ENCODE measurements around the gene ZNF277.
"Not testable (repeated sequence)": the region's sequence is repeated elsewhere in the genome, so short reads cannot be mapped to it uniquely, and the experiment has no call there.

Gene ZNF277

GRCh38 chr7:112293416-112293815 lies 86.9 kb downstream of the ZNF277 start:
- DNase-seq (ENCODE audit: low read depth in 3 of 3) = no peak

- no peak for DNase-seq (ENCODE audit: low read depth in 3 of 3)
Measured at GRCh38 chr7:112296432-112296831, 89.9 kb downstream of the ZNF277 start.

GRCh38 chr7:112297681-112298080 lies 91.2 kb downstream of the ZNF277 start:
- DNase-seq (ENCODE audit: low read depth in 3 of 3) = no peak

DNA sequence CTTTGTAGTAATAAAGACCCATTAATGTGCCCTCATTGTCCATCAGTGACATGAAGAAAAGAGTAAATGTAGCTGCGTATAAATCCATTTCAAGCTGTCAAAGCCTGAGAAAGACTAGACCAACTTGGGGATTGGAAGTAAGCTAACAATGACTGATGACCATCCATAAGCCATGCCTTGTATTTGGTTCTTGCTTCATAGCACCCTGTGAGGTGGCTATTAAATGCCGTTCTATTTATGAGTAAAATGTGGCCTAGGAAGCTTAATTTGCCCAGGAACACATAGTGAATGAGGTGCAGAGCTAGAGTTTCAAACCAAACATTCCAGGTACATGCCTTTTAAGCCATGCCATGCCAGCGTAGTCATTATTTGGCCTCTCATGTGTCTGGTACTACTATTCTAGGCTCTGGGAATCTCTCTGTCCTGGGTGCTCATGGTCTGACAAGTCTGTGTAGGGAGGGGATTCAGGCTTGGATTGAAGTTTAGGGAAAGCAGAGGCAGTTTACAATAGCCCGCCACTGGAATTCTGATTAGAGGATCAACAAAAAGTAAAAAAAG lies 92.1 kb downstream of the ZNF277 start:
- DNase-seq (ENCODE audit: low read depth in 3 of 3) = no peak

GRCh38 chr7:112300072-112300471 lies 93.6 kb downstream of the ZNF277 start:
- no peak for DNase-seq (ENCODE audit: low read depth in 3 of 3)

DNA sequence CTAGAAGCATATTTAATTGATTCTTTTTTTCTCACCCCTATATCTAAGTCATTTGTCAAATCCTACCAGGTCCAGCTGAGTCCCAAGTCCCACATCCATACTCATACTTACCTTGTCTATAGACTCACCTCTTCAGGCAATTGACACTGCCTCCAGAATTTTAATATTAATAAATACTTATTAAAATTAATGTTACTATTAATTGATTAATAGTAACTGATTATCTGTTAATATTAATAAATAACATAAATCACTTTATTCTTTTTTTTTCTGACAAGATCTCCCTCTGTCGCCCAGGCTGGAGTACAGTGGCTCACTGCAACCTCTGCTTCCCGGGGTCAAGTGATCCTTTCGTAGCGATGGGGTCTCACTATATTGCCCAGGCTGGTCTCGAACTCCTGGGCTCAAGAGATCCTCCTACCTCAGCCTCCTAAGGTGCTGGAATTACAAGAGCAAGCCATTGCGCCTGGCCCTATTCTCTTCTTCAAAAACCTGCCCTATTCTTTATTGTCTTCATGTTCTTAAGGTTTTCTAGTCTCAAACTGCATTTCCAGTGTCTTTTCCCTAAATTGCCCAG lies 94.4 kb downstream of the ZNF277 start:
- no peak for DNase-seq (ENCODE audit: low read depth in 3 of 3)

GRCh38 chr7:112302566-112302965 lies 96.1 kb downstream of the ZNF277 start:
- DNase-seq (ENCODE audit: low read depth in 3 of 3) = no peak

- DNase-seq (ENCODE audit: low read depth in 3 of 3) = no peak
Measured at GRCh38 chr7:112306903-112307302, 100.4 kb downstream of the ZNF277 start.

DNA sequence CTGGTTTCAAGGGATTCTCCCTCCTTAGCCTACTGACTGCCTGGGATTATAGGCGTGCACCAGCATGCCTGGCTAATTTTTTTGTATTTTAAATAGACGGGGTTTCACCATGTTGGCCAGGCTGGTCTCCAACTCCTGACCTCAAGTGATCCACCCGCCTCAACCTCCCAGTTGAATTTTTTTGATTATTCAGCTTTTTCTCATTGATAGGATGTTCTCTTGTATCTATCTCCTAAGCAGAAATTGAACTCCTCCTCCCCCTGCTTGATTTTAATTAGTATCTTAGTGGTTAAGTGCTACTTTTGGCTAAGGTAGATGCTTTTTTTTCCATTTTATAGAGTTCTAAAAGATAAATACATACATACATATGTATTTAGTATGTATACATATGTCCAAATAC lies 101.0 kb downstream of the ZNF277 start:
- DNase-seq (ENCODE audit: low read depth in 3 of 3) = no peak

DNA sequence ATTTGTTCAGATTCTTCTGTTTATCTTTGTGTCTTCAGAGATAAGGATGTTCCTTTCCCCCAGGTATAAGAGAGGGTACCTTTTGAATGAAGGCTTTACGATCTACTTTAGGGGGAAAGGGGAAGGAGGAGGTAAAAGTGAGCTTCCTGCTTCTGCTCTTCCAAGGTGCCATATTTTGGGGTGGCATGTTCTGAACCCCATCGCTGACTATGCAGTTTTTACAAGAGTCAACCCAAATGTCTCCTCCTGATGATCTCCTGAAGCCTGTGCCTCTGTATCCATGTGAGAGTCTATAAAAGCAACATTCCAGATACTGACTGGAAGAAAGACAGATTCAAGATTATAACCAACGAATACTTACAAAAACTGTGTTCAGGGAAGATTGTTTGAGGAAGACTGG lies 102.5 kb downstream of the ZNF277 start:
- no peak for DNase-seq (ENCODE audit: low read depth in 3 of 3)

DNA sequence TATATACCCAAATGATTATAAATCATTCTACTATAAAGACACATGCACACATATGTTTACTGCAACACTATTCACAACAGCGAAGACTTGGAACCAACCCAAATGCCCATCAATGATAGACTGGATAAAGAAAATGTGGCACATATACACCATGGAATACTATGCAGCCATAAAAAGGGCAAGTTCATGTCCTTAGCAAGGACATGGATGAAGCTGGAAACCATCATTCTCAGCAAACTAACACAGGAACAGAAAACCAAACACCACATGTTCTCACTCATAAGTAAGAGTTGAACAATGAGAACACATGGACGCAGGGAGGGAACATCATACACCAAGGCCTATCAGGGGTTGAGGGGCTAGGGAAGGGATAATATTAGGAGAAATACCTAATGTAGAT lies 110.3 kb downstream of the ZNF277 start:
- DNase-seq (ENCODE audit: low read depth in 3 of 3) = not testable (repeated sequence)

DNA sequence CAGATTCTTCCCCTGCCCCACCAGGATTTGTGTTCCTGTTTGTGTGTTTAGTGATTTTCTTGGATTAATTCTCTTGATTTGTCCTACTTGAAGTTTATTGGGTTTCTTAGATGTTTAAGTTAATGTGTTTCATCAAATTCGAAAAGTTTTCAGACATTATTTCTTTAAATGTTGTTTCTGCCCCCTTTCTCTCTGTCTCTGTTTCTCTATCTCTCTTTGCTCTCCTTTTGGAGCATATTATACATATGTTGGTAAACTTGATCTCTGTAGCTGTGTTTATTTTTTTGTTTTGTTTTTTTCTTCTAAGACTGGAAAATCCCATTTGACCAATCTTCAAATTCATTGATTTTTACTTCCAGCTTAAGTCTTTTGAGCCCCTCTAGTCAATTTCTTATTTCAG lies 115.6 kb downstream of the ZNF277 start:
- no peak for DNase-seq (ENCODE audit: low read depth in 3 of 3)

- no peak for DNase-seq (ENCODE audit: low read depth in 3 of 3)
Measured at GRCh38 chr7:112327566-112327965, 121.1 kb downstream of the ZNF277 start.

GRCh38 chr7:112331492-112331891 lies 125.0 kb downstream of the ZNF277 start:
- DNase-seq (ENCODE audit: low read depth in 3 of 3) = no peak

- no peak for DNase-seq (ENCODE audit: low read depth in 3 of 3)
Measured at GRCh38 chr7:112334366-112334765, 127.9 kb downstream of the ZNF277 start.

DNA sequence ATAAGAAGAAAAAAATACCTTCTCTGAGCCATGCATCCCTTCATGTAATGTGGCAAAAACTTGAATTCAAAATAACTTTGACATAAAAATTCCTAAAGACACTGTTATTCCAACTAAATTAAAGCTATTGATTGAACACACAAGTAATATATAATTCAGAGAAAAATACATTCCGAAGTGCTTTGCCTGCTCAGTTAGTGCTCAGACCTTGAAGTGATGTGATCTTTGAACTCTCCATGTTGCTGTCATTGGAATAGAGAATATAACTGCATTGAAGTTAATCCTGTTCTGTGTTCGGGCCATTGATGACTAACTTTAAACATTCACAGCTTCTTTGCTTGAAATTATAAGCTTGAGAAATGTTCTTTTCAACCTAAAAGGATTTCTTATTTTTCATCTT lies 129.8 kb downstream of the ZNF277 start:
- DNase-seq (ENCODE audit: low read depth in 3 of 3) = no peak

GRCh38 chr7:112336936-112337576 lies 130.6 kb downstream of the ZNF277 start:
- no peak for DNase-seq (ENCODE audit: low read depth in 3 of 3)

- no peak for DNase-seq (ENCODE audit: low read depth in 3 of 3)
Measured at GRCh38 chr7:112337892-112338291, 131.4 kb downstream of the ZNF277 start.

DNA sequence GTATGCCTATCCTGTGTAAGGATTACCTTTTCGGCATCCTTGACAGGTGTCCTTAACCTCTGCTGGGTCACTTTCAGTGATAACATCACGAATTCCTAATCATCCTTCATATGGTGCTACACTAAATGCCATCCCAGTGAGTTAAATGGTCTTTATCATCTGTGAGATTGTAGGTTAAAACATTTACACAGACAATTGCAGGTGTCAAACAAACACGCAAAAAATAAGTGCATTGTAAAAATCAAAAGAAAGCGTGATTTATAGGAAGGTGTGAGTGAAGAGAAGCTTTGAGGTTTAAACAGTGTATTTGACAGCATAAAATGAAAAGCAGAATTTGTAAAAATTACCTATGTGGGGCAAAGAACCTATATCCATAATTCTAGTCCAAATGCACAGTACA lies 132.3 kb downstream of the ZNF277 start:
- DNase-seq (ENCODE audit: low read depth in 3 of 3) = no peak

- no peak for DNase-seq (ENCODE audit: low read depth in 3 of 3)
Measured at GRCh38 chr7:112341464-112341863, 135.0 kb downstream of the ZNF277 start.

GRCh38 chr7:112346381-112347060 lies 140.0 kb downstream of the ZNF277 start:
- DNase-seq (ENCODE audit: low read depth in 3 of 3) = no peak

GRCh38 chr7:112347088-112347487 lies 140.6 kb downstream of the ZNF277 start:
- no peak for DNase-seq (ENCODE audit: low read depth in 3 of 3)

DNA sequence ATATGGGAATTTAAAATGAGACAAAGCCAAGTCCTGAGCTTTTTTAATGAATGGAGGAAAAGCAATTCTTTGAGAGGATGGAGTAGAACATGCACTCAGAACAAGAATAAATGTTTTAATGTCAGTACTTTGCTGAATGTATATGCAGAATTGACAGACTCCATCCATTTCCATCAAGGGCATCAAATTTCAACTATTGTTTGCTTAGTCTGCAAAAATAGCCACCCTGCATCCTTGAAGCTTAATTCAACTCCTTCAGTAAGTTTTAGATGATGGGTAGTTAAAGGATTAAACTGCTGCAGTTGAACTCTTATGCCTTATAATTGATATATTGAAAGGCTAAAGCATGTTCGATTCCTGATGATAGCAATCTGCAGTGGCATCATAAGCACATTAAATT lies 144.1 kb downstream of the ZNF277 start:
- no peak for DNase-seq (ENCODE audit: low read depth in 3 of 3)

Data from stimulated activated CD4-positive, alpha-beta T cell treated with anti-CD3 and anti-CD28 coated beads, TNF-alpha, amount 100 ng/mL, for 4 hours (primary cell).